Cardiac fibroblast (primary cell): ENCODE results near the gene NKX1-2.
A peak's percentile ranks its signal among the peaks of the same experiment; 100 is the strongest.

Experiments
- DNase-seq, 2 donors: peaks; one replicate each; pipeline versions ENCODE4 v3.0.0 to v3.0.0-alpha.2; 2010; ENCODE audit warnings: low read depth in 2 of 2
- H3K4me3 ChIP-seq, 2 donors: replicated peaks in 1 of 2; 1 replicate in 1 of 2; 2 replicates in 1 of 2; pipeline ENCODE4 v1.5.1; 2011; ENCODE audit warnings: low read depth in 2 of 2, low read length in 2 of 2, mild to moderate bottlenecking in 2 of 2, moderate library complexity in 1 of 2
- CTCF ChIP-seq: IDR thresholded peaks from one replicate; pipeline ENCODE4 v1.5.1; 2011; ENCODE audit warnings: low read depth, mild to moderate bottlenecking, low read length, inconsistent platforms

The NKX1-2 gene

GRCh38 chr10:124453960-124454610, 4.2 kb upstream of the NKX1-2 start:
- H3K4me3 ChIP-seq = no peak overlapping the region
- DNase-seq = no peak
- TF ChIP-seq CTCF = no peak

DNA sequence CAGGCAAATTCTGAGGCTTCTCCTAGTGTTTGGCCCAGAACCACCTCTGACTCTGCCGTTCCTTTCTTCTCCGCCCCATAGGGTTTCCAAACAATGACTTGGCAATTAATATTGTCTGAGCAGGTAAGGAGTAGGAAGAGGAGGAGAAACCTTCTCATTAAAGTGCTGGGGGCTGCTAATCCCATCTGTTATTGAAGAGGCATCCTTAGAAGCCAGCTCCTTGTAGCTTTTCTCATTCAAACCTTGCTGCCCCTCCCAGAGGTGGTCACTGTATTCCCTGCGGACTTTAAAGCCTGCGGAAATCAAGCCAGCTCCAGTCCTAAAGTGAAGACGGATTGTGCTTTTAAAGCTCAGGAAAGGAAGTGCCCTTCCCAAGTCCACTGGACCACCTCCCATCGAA, 1.4 kb upstream of the NKX1-2 start:
- no peak for DNase-seq
- TF ChIP-seq CTCF = no peak
- no peak overlapping the region for H3K4me3 ChIP-seq

- no peak for DNase-seq
- H3K4me3 ChIP-seq = no peak overlapping the region
- no peak for TF ChIP-seq CTCF
These were observed 885 bp upstream of the NKX1-2 start for GRCh38 chr10:124450783-124451057.

GRCh38 chr10:124449170-124450011, 444 bp downstream of the NKX1-2 start:
- peak in 1 of 2 donors; percentile 11 for DNase-seq
- no peak overlapping the region for H3K4me3 ChIP-seq
- TF ChIP-seq CTCF = no peak

- DNase-seq = no peak
- no peak overlapping the region for H3K4me3 ChIP-seq
- no peak for TF ChIP-seq CTCF
These were observed 1.1 kb downstream of the NKX1-2 start for GRCh38 chr10:124448696-124449169.

- no peak for DNase-seq
- TF ChIP-seq CTCF = no peak
- no peak overlapping the region for H3K4me3 ChIP-seq
These were observed 1.9 kb downstream of the NKX1-2 start for GRCh38 chr10:124447751-124448466.
